Cerebellar cortex (tissue), 1 donor: ENCODE data around the gene NR2F2.

Source experiments
- DNase-seq: peaks from one replicate; pipeline ENCODE4 v3.0.0-alpha.2; 2015; ENCODE audit warnings: low spot score

Gene NR2F2

GRCh38 chr15:96332637-96333121 lies 2.2 kb downstream of the NR2F2 start:
- DNase-seq, result peak; percentile 37

GRCh38 chr15:96333131-96334016 lies 2.9 kb downstream of the NR2F2 start:
- DNase-seq, result peak; percentile 49

- no peak for DNase-seq
Observed at GRCh38 chr15:96334017-96334704, 3.7 kb downstream of the NR2F2 start.

- peak; percentile 29 for DNase-seq
Observed at GRCh38 chr15:96334705-96335410, 4.4 kb downstream of the NR2F2 start.

- DNase-seq, result peak; percentile 21
Observed at GRCh38 chr15:96335411-96336024, 5.0 kb downstream of the NR2F2 start.

GRCh38 chr15:96336108-96336595 lies 5.7 kb downstream of the NR2F2 start:
- DNase-seq, result peak; percentile 43

- peak; percentile 28 for DNase-seq
Observed at GRCh38 chr15:96336596-96337364, 6.3 kb downstream of the NR2F2 start.

GRCh38 chr15:96337365-96338023 lies 7.0 kb downstream of the NR2F2 start:
- no peak for DNase-seq

- no peak for DNase-seq
Observed at GRCh38 chr15:96338074-96338765, 7.7 kb downstream of the NR2F2 start.

GRCh38 chr15:96338766-96339618 lies 8.5 kb downstream of the NR2F2 start:
- no peak for DNase-seq

- no peak for DNase-seq
Observed at GRCh38 chr15:96339619-96340347, 9.3 kb downstream of the NR2F2 start.

- no peak for DNase-seq
Observed at GRCh38 chr15:96340348-96340597, 9.8 kb downstream of the NR2F2 start.

GRCh38 chr15:96340598-96341512 lies 10.4 kb downstream of the NR2F2 start:
- peak; percentile 74 for DNase-seq

- DNase-seq, result no peak
Observed at GRCh38 chr15:96341513-96342405, 11.3 kb downstream of the NR2F2 start.

GRCh38 chr15:96342406-96343112 lies 12.1 kb downstream of the NR2F2 start:
- DNase-seq, result no peak
